Right atrium auricular region (tissue), 2 donors: ENCODE results near the gene PKD1L1. TPM values are rescaled to one million over a fixed set of nuclear protein-coding genes. Genes with fewer than 3 reads are reported as not detected.

Experiments used
- DNase-seq: peaks from one replicate; pipeline ENCODE4 v3.0.0-alpha.2; 2019; ENCODE audit warnings: low spot score
- H3K27ac ChIP-seq, 2 donors: fragments of 200-600 bp; sonication (generic); 1 replicate in 1 of 2; 2 replicates in 1 of 2; pipeline ENCODE4 v1.5.1; 2016 to 2019
- H3K27me3 ChIP-seq, 2 donors: fragments of 200-600 bp; sonication (generic); one replicate each; pipeline versions ENCODE4 v1.5.1 to v1.6.0; 2017 to 2019
- H3K36me3 ChIP-seq: fragments of 200-600 bp; sonication (generic); one replicate; pipeline ENCODE4 v1.5.1; 2016
- H3K4me1 ChIP-seq, 2 donors: fragments of 200-600 bp; sonication (generic); one replicate each; pipeline versions ENCODE4 v1.5.1 to v1.6.0; 2017 to 2019
- H3K4me3 ChIP-seq, 2 donors: fragments of 200-600 bp; sonication (generic); 1 replicate in 1 of 2; 2 replicates in 1 of 2; pipeline ENCODE4 v1.5.1; 2017 to 2019; ENCODE audit warnings: mild to moderate bottlenecking in 1 of 2, moderate library complexity in 1 of 2
- H3K9me3 ChIP-seq, 2 donors: fragments of 200-600 bp; sonication (generic); one replicate each; pipeline ENCODE4 v1.5.1; 2019
- CTCF ChIP-seq, 2 donors: fragments of 200-600 bp; sonication (generic); IDR thresholded peaks; one replicate each; pipeline ENCODE4 v1.5.1; 2019; ENCODE audit warnings: antibody characterized with exemption in 2 of 2
- total RNA-seq, 2 donors: library from RNA; depleted of rRNA; stranded (reverse); fragments of >200 nt; gene quantifications; one replicate each; pipeline ENCODE4 v1.1.0, GENCODE V29; 2016

The PKD1L1 gene
- total RNA-seq, 2 donors from 2014 or later: 0.98 to 1.1 TPM

DNA sequence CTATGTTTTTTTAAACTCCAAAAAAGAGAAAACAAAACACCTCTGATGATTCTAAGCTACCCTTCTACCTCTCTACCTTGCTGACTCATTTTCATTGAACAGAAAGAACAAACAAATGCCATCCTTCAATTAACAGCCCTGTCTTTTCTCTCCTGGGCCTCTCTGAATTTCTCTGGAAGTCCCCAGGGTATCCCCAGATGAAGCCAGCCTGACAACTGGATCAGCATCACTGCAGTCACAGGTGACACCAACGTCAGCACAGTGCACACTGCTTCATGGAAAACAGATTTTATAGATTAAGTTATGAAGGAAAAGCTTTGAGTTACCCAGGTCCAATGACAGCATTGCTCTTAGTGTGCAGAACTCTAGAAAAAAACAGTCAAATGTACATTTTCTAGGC, 25.5 kb upstream of the PKD1L1 start:
- DNase-seq: no peak
- peaks cover 68% of the 10 kb centered on the region for H3K36me3 ChIP-seq
- H3K9me3 ChIP-seq: no peaks in the 10 kb centered on the region
- no peaks in the 10 kb centered on the region for H3K27me3 ChIP-seq
- TF ChIP-seq CTCF (IDR thresholded peaks at IDR 0.05): no peak
- no peak overlapping the region for H3K27ac ChIP-seq
- no peak overlapping the region for H3K4me3 ChIP-seq
- peaks cover 0 to 18% of the 10 kb centered on the region in 2 donors for H3K4me1 ChIP-seq

GRCh38 chr7:47970761-47971160, 22.5 kb upstream of the PKD1L1 start:
- no peaks in the 10 kb centered on the region for H3K9me3 ChIP-seq
- no peak overlapping the region for H3K4me3 ChIP-seq
- TF ChIP-seq CTCF (IDR thresholded peaks at IDR 0.05): no peak
- H3K36me3 ChIP-seq: peaks cover 65% of the 10 kb centered on the region
- H3K27ac ChIP-seq: peak overlapping the region; percentile 41 to 57
- no peaks in the 10 kb centered on the region for H3K27me3 ChIP-seq
- H3K4me1 ChIP-seq: peaks cover 0 to 5% of the 10 kb centered on the region in 2 donors
- DNase-seq: no peak

- Histone ChIP-seq H3K36me3 (peaks cover 65% of the 10 kb centered on the region), H3K27ac (no peak overlapping the region), H3K9me3 (no peaks in the 10 kb centered on the region), H3K4me1 (peaks cover 0 to 5% of the 10 kb centered on the region in 2 donors), H3K4me3 (no peak overlapping the region), H3K27me3 (no peaks in the 10 kb centered on the region)
- DNase-seq: no peak
- TF ChIP-seq CTCF (IDR thresholded peaks at IDR 0.05): peak; percentile 82 to 90
Observed at GRCh38 chr7:47968847-47969774, 20.8 kb upstream of the PKD1L1 start.

- TF ChIP-seq CTCF (IDR thresholded peaks at IDR 0.05): no peak
- no peak for DNase-seq
- Histone ChIP-seq H3K36me3 (peaks cover 65% of the 10 kb centered on the region), H3K4me1 (peaks cover 0 to 5% of the 10 kb centered on the region in 2 donors), H3K4me3 (no peak overlapping the region), H3K27ac (no peak overlapping the region), H3K27me3 (no peaks in the 10 kb centered on the region), H3K9me3 (no peaks in the 10 kb centered on the region)
Observed at GRCh38 chr7:47967708-47968107, 19.4 kb upstream of the PKD1L1 start.

DNA sequence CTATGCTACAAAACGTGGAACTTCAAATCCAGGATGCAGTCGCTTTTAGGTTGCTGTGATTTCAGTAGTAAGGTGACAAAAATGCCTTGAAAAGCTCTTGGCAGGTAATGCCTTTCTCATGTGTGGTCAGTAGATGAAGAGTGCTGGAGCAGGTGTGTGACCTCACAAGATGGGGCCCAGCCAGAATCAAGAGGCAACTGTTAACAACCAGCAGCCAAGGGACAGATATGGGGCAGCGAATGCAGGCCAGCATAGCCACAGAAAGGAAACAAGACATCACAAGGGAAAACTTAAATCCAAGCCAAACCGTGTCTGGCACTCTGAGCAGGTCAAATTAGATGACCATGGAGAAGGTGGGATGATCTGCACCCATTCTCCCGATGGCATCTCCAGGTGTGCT, 18.9 kb upstream of the PKD1L1 start:
- no peak overlapping the region for H3K4me3 ChIP-seq
- no peak for DNase-seq
- peaks cover 65% of the 10 kb centered on the region for H3K36me3 ChIP-seq
- no peaks in the 10 kb centered on the region for H3K27me3 ChIP-seq
- no peaks in the 10 kb centered on the region for H3K9me3 ChIP-seq
- no peak overlapping the region for H3K27ac ChIP-seq
- TF ChIP-seq CTCF (IDR thresholded peaks at IDR 0.05): no peak
- H3K4me1 ChIP-seq: peaks cover 0 to 5% of the 10 kb centered on the region in 2 donors
